Tibial nerve (tissue), 4 donors: ENCODE data around the gene ZNG1B. TPM values are rescaled to one million over a fixed set of nuclear protein-coding genes. Genes with fewer than 3 reads are reported as not detected.

Source experiments
- total RNA-seq, 4 donors: library from RNA; depleted of rRNA; stranded (reverse); fragments of >200 nt; gene quantifications; one replicate each; pipeline ENCODE4 v1.1.0, GENCODE V29; 2016

ZNG1B gene
- total RNA-seq, 4 donors from 2014 or later = 16.3 to 27.0 (median 24.7) TPM

Other genes starting within 250 kb of the ZNG1B start
- gene PAX8, start 158.8 kb upstream of the ZNG1B start, total RNA-seq = 10 to 100 TPM in 1 of 4 donors, 1 to 10 TPM in 3; 2.2 to 11.4 (median 5.2) TPM
- 1 to 10 TPM in 1 of 4 donors, not detected in 3; 1.3 TPM for gene FOXD4L1, start 61.0 kb downstream of the ZNG1B start, total RNA-seq
- 10 to 100 TPM in 3 of 4 donors, 1 to 10 TPM in 1; 6.9 to 24.7 (median 20.3) TPM for gene RABL2A, start 189.6 kb downstream of the ZNG1B start, total RNA-seq